ENCODE data around the gene C21orf58. TPM values are rescaled to one million over a fixed set of nuclear protein-coding genes. Genes with fewer than 3 reads are reported as not detected.

C21orf58 gene
- total and polyA plus RNA-seq, 11 donors, result 0.64 to 4.0 (median 1.3) TPM

GRCh38 chr21:46273341-46273740 lies 50.3 kb downstream of the C21orf58 start:
- DNase-seq (no peak), ATAC-seq (no peak)
- H3K9me3 ChIP-seq, result no peaks in the 10 kb centered on the region
- H3K4me1 ChIP-seq, result no peaks in the 10 kb centered on the region
- no peak overlapping the region for H3K4me3 ChIP-seq
- H3K36me3 ChIP-seq, result peaks cover 4 to 100% (median 100%) of the 10 kb centered on the region in 9 donors
- WGBS, 4 donors, result 96 to 97% (median 97%) methylated on average over 11 to 14 of the region's 14 CpGs
- H3K27ac ChIP-seq, result no peak overlapping the region
- TF ChIP-seq POLR2A (IDR thresholded peaks at IDR 0.05) (no peak), CTCF (IDR thresholded peaks at IDR 0.05) (no peak)
- H3K27me3 ChIP-seq, result no peaks in the 10 kb centered on the region
- intact Hi-C loops (cut with DNase I), result loop anchor here in 1 of 10 donors (10.0 kb wide), 1 partner anchor 141 kb away; no protein-coding TSS in a partner anchor

DNA sequence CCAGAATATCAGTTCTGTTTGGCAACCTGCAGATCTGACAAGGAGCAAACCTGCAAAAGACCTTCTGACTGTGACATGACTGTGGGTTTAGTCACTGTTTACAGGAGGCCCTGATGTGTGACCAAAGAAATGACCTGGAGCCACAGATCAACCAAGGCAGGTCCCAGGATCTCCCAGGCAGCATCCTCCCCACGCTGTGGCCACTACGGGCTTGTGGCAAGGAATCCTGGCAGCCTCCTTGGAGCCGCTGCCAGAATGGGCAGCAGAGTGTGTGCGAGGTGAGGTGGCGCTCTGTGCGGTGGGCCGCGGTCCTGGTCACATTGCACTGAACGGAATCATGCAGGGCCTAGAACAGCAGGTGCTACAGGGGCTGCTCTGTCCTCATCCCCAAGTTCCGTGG lies 54.2 kb downstream of the C21orf58 start:
- TF ChIP-seq POLR2A (IDR thresholded peaks at IDR 0.05) (no peak), CTCF (IDR thresholded peaks at IDR 0.05) (no peak)
- H3K27me3 ChIP-seq, result no peaks in the 10 kb centered on the region
- no peaks in the 10 kb centered on the region for H3K9me3 ChIP-seq
- 94 to 97% (median 95%) methylated on average over 3 to 10 of the region's 10 CpGs for WGBS, 4 donors
- no peak for ATAC-seq
- no peak overlapping the region for H3K4me3 ChIP-seq
- H3K27ac ChIP-seq, result no peak overlapping the region
- no peak for DNase-seq
- H3K4me1 ChIP-seq, result no peaks in the 10 kb centered on the region
- H3K36me3 ChIP-seq, result peaks cover 4 to 100% (median 100%) of the 10 kb centered on the region in 9 donors
- intact Hi-C loops (cut with DNase I), result no loop called here

DNA sequence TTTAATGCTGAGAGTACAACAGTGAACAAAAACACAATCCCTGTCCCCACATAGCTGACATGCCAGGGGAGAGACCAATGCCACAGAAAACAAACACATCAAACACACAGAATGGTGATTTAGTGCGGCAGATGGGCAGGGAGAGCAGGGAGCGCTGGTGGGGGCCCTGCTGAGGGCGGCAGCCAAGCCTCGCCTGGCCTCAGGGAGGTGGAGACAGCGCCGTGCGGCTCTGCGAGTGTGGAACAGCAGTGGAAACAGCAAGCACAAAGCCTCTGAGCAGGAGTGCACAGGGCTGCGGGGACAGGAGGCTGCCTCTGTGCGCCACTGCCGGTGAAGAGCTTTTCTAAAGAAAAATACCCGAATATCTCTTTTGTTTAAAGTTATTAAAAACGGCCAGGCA lies 55.3 kb downstream of the C21orf58 start:
- Histone ChIP-seq H3K4me1 (no peaks in the 10 kb centered on the region), H3K36me3 (peaks cover 4 to 100% (median 99%) of the 10 kb centered on the region in 9 donors), H3K27ac (no peak overlapping the region), H3K4me3 (no peak overlapping the region), H3K27me3 (no peaks in the 10 kb centered on the region), H3K9me3 (no peaks in the 10 kb centered on the region)
- WGBS, 4 donors, result 93 to 94% (median 94%) methylated on average over 13 of the region's 13 CpGs
- intact Hi-C loops (cut with DNase I), result no loop called here
- ATAC-seq (no peak), DNase-seq (no peak)
- TF ChIP-seq POLR2A (IDR thresholded peaks at IDR 0.05) (no peak), CTCF (IDR thresholded peaks at IDR 0.05) (no peak)

GRCh38 chr21:46266946-46267345 lies 56.7 kb downstream of the C21orf58 start:
- no peak for ATAC-seq
- Histone ChIP-seq H3K9me3 (no peaks in the 10 kb centered on the region), H3K27me3 (no peaks in the 10 kb centered on the region), H3K27ac (no peak overlapping the region), H3K4me3 (no peak overlapping the region), H3K36me3 (peaks cover 0 to 98% (median 97%) of the 10 kb centered on the region in 9 donors), H3K4me1 (no peaks in the 10 kb centered on the region)
- no peak for TF ChIP-seq CTCF (IDR thresholded peaks at IDR 0.05)
- TF ChIP-seq POLR2A (IDR thresholded peaks at IDR 0.05), result no peak
- DNase-seq, result no peak
- 93 to 95% (median 94%) methylated on average over 19 of the region's 19 CpGs for WGBS, 4 donors
- intact Hi-C loops (cut with DNase I), result no loop called here
